K562 (cell line): ENCODE data around the gene TP53BP2. TPM values are rescaled to one million over a fixed set of nuclear protein-coding genes. Genes with fewer than 3 reads are reported as not detected.

ENCODE experiments used
- BCOR ChIP-seq: fragments of 450-650 bp; IDR thresholded peaks from 2 replicates; pipeline ENCODE4 v1.6.1; 2016
- ILK ChIP-seq: fragments of 450-650 bp; IDR thresholded peaks from 2 replicates; pipeline ENCODE4 v1.6.1; 2016; ENCODE audit warnings: missing genetic modification characterization, low read depth, mild to moderate bottlenecking, missing compliant biosample characterization, moderate library complexity, borderline replicate concordance
- JUND ChIP-seq, 2 experiments: IDR thresholded peaks; 2 replicates in 1 of 2; 3 replicates in 1 of 2; pipeline ENCODE4 v1.6.1; 2011; ENCODE audit warnings: borderline replicate concordance in 2 of 2, low read depth in 2 of 2, low read length in 2 of 2, improper control_type of control experiment in 1 of 2, missing biosample characterization in 1 of 2, missing genetic modification characterization in 1 of 2, missing genetic modification reagents in 1 of 2
- KLF6 ChIP-seq: fragments of 250-450 bp; sonication (Bioruptor Pico); IDR thresholded peaks from 2 replicates; pipeline ENCODE4 v1.4.0; 2020; ENCODE audit warnings: mild to moderate bottlenecking, moderate library complexity, borderline replicate concordance
- MCM7 ChIP-seq, 2 experiments: fragments of 450-650 bp; IDR thresholded peaks; 2 replicates each; pipeline ENCODE4 v1.6.1; 2016 to 2018
- MECOM ChIP-seq: fragments of 250-450 bp; sonication (Bioruptor Pico); IDR thresholded peaks from 2 replicates; pipeline ENCODE4 v1.8.0; 2022; ENCODE audit warnings: inconsistent platforms
- MEF2D ChIP-seq: conservative IDR thresholded peaks from 2 replicates; pipeline ENCODE4 v1.6.1; 2016; ENCODE audit warnings: low read depth, missing genetic modification characterization, missing compliant biosample characterization
- MYC ChIP-seq, 2 experiments: fragments of 250-450 bp in 1 of 2; sonication (Bioruptor Pico) in 1 of 2; IDR thresholded peaks; 2 replicates each; pipeline versions ENCODE4 v1.5.1 to v1.6.1; 2012 to 2021; ENCODE audit warnings: low read depth in 2 of 2, borderline replicate concordance in 1 of 2, improper control_type of control experiment in 1 of 2, low read length in 1 of 2, mild to moderate bottlenecking in 1 of 2, moderate library complexity in 1 of 2
- SP1 ChIP-seq: sonication (generic); formaldehyde crosslinking; IDR thresholded peaks from 2 replicates; pipeline ENCODE4 v1.8.1; 2022; ENCODE audit warnings: mild to moderate bottlenecking, missing genetic modification reagents
- TEAD2 ChIP-seq: fragments of 450-650 bp; IDR thresholded peaks from 2 replicates; pipeline ENCODE4 v1.6.1; 2016; ENCODE audit warnings: missing genetic modification characterization, control low read depth, missing compliant biosample characterization
- ZNF140 ChIP-seq: fragments of 250-450 bp; sonication (Bioruptor Pico); IDR thresholded peaks from 2 replicates; pipeline ENCODE4 v1.8.0; 2021; ENCODE audit warnings: moderate library complexity, mild to moderate bottlenecking, inconsistent platforms
- ZNF253 ChIP-seq: fragments of 250-450 bp; sonication (Bioruptor Pico); conservative IDR thresholded peaks from 2 replicates; pipeline ENCODE4 v1.6.1; 2021; ENCODE audit warnings: mild to moderate bottlenecking
- polyA plus RNA-seq, 8 experiments: library from polyadenylated mRNA; depleted of rRNA in 4 of 8; stranded (reverse) in 5 of 8; unstranded in 3 of 8; fragments of >200 nt; fragmentation: Nextera tagmentation in 2 of 8; fragmentation: Illumina TruSeq in 1 of 8; extraction: Ambion mirVana in 2 of 8; extraction: Trizol in 1 of 8; gene quantifications; 2 replicates each; pipeline versions ENCODE4 v1.2.1 to v1.2.3, GENCODE V29; 2011 to 2014; ENCODE audit warnings: inconsistent platforms in 1 of 8, missing spikeins in 1 of 8
- total RNA-seq, 7 experiments: library from RNA; depleted of rRNA in 6 of 7; stranded (reverse); fragments of >200 nt in 6 of 7; fragmentation: Illumina TruSeq in 2 of 7; extraction: Trizol in 2 of 7; gene quantifications; 2 replicates each; pipeline versions ENCODE4 v1.2.1 to v1.2.3, GENCODE V29; 2011 to 2021; ENCODE audit warnings: low replicate concordance in 1 of 7
- TF ChIP-seq, protein P1 (sequence below), 2 experiments: IDR thresholded peaks; 2 replicates each; pipeline ENCODE4 v1.6.1; 2012; ENCODE audit warnings: improper control_type of control experiment in 2 of 2, low read depth in 2 of 2, low read length in 2 of 2, borderline replicate concordance in 1 of 2
- TF ChIP-seq, protein P2 (sequence below), 3 experiments: fragments of 200-800 bp in 1 of 3; sonication (Bioruptor generic) in 1 of 3; sonication (generic) in 1 of 3; formaldehyde crosslinking in 1 of 3; IDR thresholded peaks; 2 replicates each; pipeline versions ENCODE4 v1.6.1 to v1.8.0; 2016 to 2022; ENCODE audit warnings: mild to moderate bottlenecking in 2 of 3, missing compliant biosample characterization in 2 of 3, missing genetic modification characterization in 2 of 3, missing genetic modification reagents in 1 of 3
- TF ChIP-seq, protein P3 (sequence below): fragments of 450-650 bp; IDR thresholded peaks from 2 replicates; pipeline ENCODE4 v1.6.1; 2014; ENCODE audit warnings: low read depth, mild to moderate bottlenecking, moderate library complexity, borderline replicate concordance
- TF ChIP-seq, protein P4 (sequence below): fragments of 200-800 bp; sonication (Bioruptor generic); IDR thresholded peaks from 2 replicates; pipeline ENCODE4 v1.6.1; 2016; ENCODE audit warnings: missing genetic modification characterization, missing compliant biosample characterization

The TP53BP2 gene
- total and polyA plus RNA-seq, 9 of the 15 experiments (the other 6 are each of a cell fraction or from before 2014, with no cell fraction given): 17.0 to 69.6 (median 40.1) TPM

DNA sequence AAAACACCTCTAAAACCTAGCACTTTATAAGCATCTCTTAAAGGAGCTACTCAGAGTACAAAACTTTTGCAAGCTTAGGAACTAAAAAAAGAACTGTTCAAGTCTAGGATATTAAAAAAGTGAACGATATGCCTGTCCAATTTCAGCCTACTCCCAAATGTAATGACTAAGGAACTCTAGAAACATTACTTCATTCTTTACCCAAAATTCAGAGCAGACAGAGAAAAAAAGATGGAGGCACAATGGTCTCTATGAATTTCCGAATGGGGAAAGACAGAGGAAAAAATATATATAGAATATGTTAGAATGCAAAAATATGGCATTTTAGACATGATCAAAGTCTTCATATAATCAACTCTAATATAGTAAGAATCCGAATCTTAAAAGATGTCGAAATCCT, 61.2 kb downstream of the TP53BP2 start (continued):
- TF ChIP-seq, protein P1, sequence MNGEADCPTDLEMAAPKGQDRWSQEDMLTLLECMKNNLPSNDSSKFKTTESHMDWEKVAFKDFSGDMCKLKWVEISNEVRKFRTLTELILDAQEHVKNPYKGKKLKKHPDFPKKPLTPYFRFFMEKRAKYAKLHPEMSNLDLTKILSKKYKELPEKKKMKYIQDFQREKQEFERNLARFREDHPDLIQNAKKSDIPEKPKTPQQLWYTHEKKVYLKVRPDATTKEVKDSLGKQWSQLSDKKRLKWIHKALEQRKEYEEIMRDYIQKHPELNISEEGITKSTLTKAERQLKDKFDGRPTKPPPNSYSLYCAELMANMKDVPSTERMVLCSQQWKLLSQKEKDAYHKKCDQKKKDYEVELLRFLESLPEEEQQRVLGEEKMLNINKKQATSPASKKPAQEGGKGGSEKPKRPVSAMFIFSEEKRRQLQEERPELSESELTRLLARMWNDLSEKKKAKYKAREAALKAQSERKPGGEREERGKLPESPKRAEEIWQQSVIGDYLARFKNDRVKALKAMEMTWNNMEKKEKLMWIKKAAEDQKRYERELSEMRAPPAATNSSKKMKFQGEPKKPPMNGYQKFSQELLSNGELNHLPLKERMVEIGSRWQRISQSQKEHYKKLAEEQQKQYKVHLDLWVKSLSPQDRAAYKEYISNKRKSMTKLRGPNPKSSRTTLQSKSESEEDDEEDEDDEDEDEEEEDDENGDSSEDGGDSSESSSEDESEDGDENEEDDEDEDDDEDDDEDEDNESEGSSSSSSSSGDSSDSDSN (IDR thresholded peaks at IDR 0.05; ENCODE audit: borderline replicate concordance in 1 of 2, low read depth in 2 of 2, low read length in 2 of 2): no peak
- TF ChIP-seq JUND (IDR thresholded peaks at IDR 0.05; ENCODE audit: borderline replicate concordance, low read depth, low read length) (no peak), JUND (tag; IDR thresholded peaks at IDR 0.05; ENCODE audit: borderline replicate concordance, low read depth, low read length) (peak; percentile 74; the same call in 1 of the 3 replicates), TEAD2 (tag) (peak; percentile 66; the same call in 1 of the 2 replicates), MYC (IDR thresholded peaks at IDR 0.05; ENCODE audit: low read depth, low read length) (no peak), MYC (CRISPR knock-in tag; IDR thresholded peaks at IDR 0.05; ENCODE audit: borderline replicate concordance, low read depth) (no peak), MCM7 (IDR thresholded peaks at IDR 0.05) (no peak), BCOR (no peak), ZNF253 (CRISPR knock-in tag) (no peak), KLF6 (CRISPR knock-in tag) (peak; percentile 82), ZNF140 (peak; percentile 61; the same call in 1 of the 2 replicates), SP1 (no peak), ILK (tag) (peak; percentile 65; the same call in 1 of the 2 replicates), MEF2D (tag) (peak; percentile 81), MECOM (CRISPR knock-in tag) (peak; percentile 96)
- TF ChIP-seq, protein P2, sequence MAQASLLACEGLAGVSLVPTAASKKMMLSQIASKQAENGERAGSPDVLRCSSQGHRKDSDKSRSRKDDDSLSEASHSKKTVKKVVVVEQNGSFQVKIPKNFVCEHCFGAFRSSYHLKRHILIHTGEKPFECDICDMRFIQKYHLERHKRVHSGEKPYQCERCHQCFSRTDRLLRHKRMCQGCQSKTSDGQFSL (CRISPR knock-in tag; IDR thresholded peaks at IDR 0.05): no peak
- TF ChIP-seq, protein P2 (tag; IDR thresholded peaks at IDR 0.05): peak in 1 of 2 experiments; percentile 92; a peak in 2 of 4 replicates
- TF ChIP-seq, protein P3, sequence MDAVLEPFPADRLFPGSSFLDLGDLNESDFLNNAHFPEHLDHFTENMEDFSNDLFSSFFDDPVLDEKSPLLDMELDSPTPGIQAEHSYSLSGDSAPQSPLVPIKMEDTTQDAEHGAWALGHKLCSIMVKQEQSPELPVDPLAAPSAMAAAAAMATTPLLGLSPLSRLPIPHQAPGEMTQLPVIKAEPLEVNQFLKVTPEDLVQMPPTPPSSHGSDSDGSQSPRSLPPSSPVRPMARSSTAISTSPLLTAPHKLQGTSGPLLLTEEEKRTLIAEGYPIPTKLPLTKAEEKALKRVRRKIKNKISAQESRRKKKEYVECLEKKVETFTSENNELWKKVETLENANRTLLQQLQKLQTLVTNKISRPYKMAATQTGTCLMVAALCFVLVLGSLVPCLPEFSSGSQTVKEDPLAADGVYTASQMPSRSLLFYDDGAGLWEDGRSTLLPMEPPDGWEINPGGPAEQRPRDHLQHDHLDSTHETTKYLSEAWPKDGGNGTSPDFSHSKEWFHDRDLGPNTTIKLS: no peak
- TF ChIP-seq, protein P4, sequence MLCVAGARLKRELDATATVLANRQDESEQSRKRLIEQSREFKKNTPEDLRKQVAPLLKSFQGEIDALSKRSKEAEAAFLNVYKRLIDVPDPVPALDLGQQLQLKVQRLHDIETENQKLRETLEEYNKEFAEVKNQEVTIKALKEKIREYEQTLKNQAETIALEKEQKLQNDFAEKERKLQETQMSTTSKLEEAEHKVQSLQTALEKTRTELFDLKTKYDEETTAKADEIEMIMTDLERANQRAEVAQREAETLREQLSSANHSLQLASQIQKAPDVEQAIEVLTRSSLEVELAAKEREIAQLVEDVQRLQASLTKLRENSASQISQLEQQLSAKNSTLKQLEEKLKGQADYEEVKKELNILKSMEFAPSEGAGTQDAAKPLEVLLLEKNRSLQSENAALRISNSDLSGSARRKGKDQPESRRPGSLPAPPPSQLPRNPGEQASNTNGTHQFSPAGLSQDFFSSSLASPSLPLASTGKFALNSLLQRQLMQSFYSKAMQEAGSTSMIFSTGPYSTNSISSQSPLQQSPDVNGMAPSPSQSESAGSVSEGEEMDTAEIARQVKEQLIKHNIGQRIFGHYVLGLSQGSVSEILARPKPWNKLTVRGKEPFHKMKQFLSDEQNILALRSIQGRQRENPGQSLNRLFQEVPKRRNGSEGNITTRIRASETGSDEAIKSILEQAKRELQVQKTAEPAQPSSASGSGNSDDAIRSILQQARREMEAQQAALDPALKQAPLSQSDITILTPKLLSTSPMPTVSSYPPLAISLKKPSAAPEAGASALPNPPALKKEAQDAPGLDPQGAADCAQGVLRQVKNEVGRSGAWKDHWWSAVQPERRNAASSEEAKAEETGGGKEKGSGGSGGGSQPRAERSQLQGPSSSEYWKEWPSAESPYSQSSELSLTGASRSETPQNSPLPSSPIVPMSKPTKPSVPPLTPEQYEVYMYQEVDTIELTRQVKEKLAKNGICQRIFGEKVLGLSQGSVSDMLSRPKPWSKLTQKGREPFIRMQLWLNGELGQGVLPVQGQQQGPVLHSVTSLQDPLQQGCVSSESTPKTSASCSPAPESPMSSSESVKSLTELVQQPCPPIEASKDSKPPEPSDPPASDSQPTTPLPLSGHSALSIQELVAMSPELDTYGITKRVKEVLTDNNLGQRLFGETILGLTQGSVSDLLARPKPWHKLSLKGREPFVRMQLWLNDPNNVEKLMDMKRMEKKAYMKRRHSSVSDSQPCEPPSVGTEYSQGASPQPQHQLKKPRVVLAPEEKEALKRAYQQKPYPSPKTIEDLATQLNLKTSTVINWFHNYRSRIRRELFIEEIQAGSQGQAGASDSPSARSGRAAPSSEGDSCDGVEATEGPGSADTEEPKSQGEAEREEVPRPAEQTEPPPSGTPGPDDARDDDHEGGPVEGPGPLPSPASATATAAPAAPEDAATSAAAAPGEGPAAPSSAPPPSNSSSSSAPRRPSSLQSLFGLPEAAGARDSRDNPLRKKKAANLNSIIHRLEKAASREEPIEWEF (CRISPR knock-in tag): peak; percentile 88
